Trophoblast cell (in vitro differentiated cells and primary cell): Measurements from ENCODE around the gene SP5.

Experiments used
- DNase-seq, 2 donors: peaks; one replicate each; pipeline ENCODE4 v3.0.0-alpha.2; 2016
- H2AFZ ChIP-seq: 2 replicates; pipeline ENCODE4 v1.6.1; 2013; ENCODE audit warnings: low read length, moderate library complexity, mild to moderate bottlenecking; ENCODE audit not compliant: insufficient read depth, poor library complexity
- H2AK5ac ChIP-seq: 2 replicates; pipeline ENCODE4 v1.6.1; 2013; ENCODE audit warnings: mild to moderate bottlenecking, low read length
- H2BK120ac ChIP-seq: 2 replicates; pipeline ENCODE4 v1.6.1; 2013; ENCODE audit warnings: low read length, mild to moderate bottlenecking, moderate library complexity; ENCODE audit not compliant: insufficient read depth, poor library complexity
- H2BK12ac ChIP-seq: 2 replicates; pipeline ENCODE4 v1.6.1; 2013; ENCODE audit warnings: mild to moderate bottlenecking, low read length, moderate library complexity
- H2BK5ac ChIP-seq: 2 replicates; pipeline ENCODE4 v1.6.1; 2013; ENCODE audit warnings: low read length, low read depth, moderate library complexity, mild to moderate bottlenecking; ENCODE audit not compliant: poor library complexity
- H3K14ac ChIP-seq: 2 replicates; pipeline ENCODE4 v1.6.1; 2013; ENCODE audit warnings: mild to moderate bottlenecking, low read length
- H3K18ac ChIP-seq: 2 replicates; pipeline ENCODE4 v1.6.1; 2013; ENCODE audit warnings: mild to moderate bottlenecking, low read length
- H3K23ac ChIP-seq: 2 replicates; pipeline ENCODE4 v1.6.1; 2013; ENCODE audit warnings: low read length
- H3K27ac ChIP-seq: 2 replicates; pipeline ENCODE4 v1.5.1; 2013; ENCODE audit warnings: low read depth, mild to moderate bottlenecking, inconsistent platforms, low read length, moderate library complexity
- H3K27me3 ChIP-seq: 2 replicates; pipeline ENCODE4 v1.6.1; 2013; ENCODE audit warnings: inconsistent platforms, mild to moderate bottlenecking, low read length, moderate library complexity; ENCODE audit not compliant: insufficient read depth
- H3K36me3 ChIP-seq, 2 experiments: 1 replicate in 1 of 2; 2 replicates in 1 of 2; pipeline ENCODE4 v1.6.1; 2013; ENCODE audit warnings: low read length in 2 of 2, mild to moderate bottlenecking in 2 of 2, moderate library complexity in 1 of 2; ENCODE audit not compliant: insufficient read depth in 2 of 2, control insufficient read depth in 1 of 2
- H3K4ac ChIP-seq: 2 replicates; pipeline ENCODE4 v1.6.1; 2013; ENCODE audit warnings: low read depth, mild to moderate bottlenecking, low read length, moderate library complexity
- H3K4me1 ChIP-seq, 2 experiments: 1 replicate in 1 of 2; 2 replicates in 1 of 2; pipeline ENCODE4 v1.6.1; 2013; ENCODE audit warnings: low read length in 2 of 2, mild to moderate bottlenecking in 2 of 2, moderate library complexity in 1 of 2; ENCODE audit not compliant: insufficient read depth in 2 of 2, control insufficient read depth in 1 of 2
- H3K4me2 ChIP-seq: 2 replicates; pipeline ENCODE4 v1.6.1; 2013; ENCODE audit warnings: inconsistent platforms, mild to moderate bottlenecking, low read length, moderate library complexity
- H3K4me3 ChIP-seq: 2 replicates; pipeline ENCODE4 v1.5.1; 2013; ENCODE audit warnings: mild to moderate bottlenecking, low read depth, low read length, inconsistent platforms
- H3K79me1 ChIP-seq: one replicate; pipeline ENCODE4 v1.6.1; 2013; ENCODE audit warnings: low read length
- H3K79me2 ChIP-seq: 2 replicates; pipeline ENCODE4 v1.6.1; 2013; ENCODE audit warnings: low read length, mild to moderate bottlenecking; ENCODE audit not compliant: control insufficient read depth, insufficient read depth, poor library complexity
- H3K9ac ChIP-seq: 2 replicates; pipeline ENCODE4 v1.6.1; 2013; ENCODE audit warnings: mild to moderate bottlenecking, low read length
- H3K9me3 ChIP-seq: 2 replicates; pipeline ENCODE4 v1.6.1; 2013; ENCODE audit warnings: low read depth, mild to moderate bottlenecking, control low read depth, inconsistent platforms, low read length; ENCODE audit not compliant: insufficient read depth
- H4K12ac ChIP-seq: 2 replicates; pipeline ENCODE4 v1.6.1; 2013; ENCODE audit warnings: low read depth, mild to moderate bottlenecking, low read length, moderate library complexity
- H4K8ac ChIP-seq: 2 replicates; pipeline ENCODE4 v1.6.1; 2013; ENCODE audit warnings: low read depth, mild to moderate bottlenecking, low read length, moderate library complexity
- H4K91ac ChIP-seq: one replicate; pipeline ENCODE4 v1.6.1; 2013; ENCODE audit warnings: low read depth, mild to moderate bottlenecking, low read length, moderate library complexity
- WGBS: extraction: QIAGEN DNeasy Blood & Tissue Kit; methylation state at CpG from one replicate; pipeline ENCODE4 v1.1.7; 2013; ENCODE audit warnings: missing lambda C conversion rate; ENCODE audit not compliant: insufficient read length, insufficient coverage; ENCODE audit errors: extremely low coverage; 5-methylcytosine and 5-hydroxymethylcytosine counted together

Gene SP5

DNA sequence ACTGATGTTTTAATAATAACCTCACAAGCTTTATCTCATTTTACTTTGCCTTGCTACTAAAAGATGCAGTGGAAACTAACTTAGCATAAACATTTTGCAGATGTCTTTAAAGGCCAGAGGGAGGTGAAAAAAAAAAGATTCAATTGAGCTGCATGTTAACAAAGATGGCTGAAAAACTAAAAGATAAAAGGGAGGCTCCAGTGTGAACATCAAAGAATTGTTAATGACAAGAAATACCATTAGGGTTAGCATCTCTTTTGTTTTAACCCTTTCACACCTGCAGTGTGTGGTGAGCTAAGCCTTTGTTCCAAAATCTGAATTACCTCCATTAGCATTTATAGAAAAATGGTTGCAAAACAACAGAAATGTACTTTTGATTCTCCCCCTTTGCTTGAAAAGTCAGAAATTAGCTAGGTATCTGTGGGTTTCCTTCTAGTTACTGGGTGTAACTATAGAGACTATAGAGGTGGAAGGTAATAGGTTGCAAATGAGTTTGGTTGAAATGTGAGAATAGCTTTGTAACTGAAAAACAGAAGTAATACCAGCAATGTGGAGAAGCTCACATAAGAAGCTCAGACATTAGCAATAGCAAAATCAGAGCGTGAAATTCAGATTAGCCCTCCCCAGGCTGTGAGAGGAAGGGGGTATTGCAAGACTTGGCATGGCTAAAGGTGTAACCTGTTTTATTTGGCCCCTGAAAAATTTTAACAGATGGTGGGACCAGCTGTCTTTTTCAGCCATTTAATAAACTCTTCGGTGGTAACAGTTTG lies 34.8 kb upstream of the SP5 start:
- Histone ChIP-seq H2BK5ac (no peak overlapping the region), H3K27ac (no peak overlapping the region), H3K79me1 (no peaks in the 10 kb centered on the region), H4K91ac (no peak overlapping the region), H4K8ac (no peak overlapping the region), H3K9me3 (no peaks in the 10 kb centered on the region), H2AFZ (no peak overlapping the region), H3K27me3 (no peaks in the 10 kb centered on the region), H2AK5ac (no peak overlapping the region), H3K36me3 (no peaks in the 10 kb centered on the region), H3K14ac (no peak overlapping the region), H3K23ac (no peak overlapping the region), H3K9ac (no peak overlapping the region), H3K18ac (no peak overlapping the region), H3K4ac (no peak overlapping the region), H3K4me3 (no peak overlapping the region), H2BK12ac (no peak overlapping the region), H4K12ac (no peak overlapping the region), H3K4me1 (no peaks in the 10 kb centered on the region), H3K4me2 (no peak overlapping the region), H3K79me2 (no peaks in the 10 kb centered on the region), H2BK120ac (no peak overlapping the region)
- WGBS: no CpG with 5 or more reads among the region's 2 CpGs
- DNase-seq: no peak

DNA sequence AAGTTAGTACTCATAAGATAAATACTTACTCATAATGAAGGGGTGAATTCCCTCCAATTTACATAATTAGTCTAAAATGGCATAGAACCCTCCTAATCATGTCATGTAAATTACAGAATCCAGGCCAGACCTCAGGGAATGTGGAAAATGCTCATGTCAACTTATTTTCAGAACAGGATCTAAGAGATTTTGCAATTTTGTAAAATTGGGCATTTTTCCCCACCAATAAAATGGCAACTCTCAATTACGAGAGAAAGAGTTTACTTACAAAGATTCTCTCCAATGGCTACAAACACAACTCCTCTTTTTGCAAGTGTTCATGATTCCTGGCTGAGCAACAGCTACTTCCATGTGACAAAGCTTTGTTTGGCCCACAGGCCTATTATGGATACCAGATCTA lies 33.8 kb upstream of the SP5 start:
- H2BK12ac ChIP-seq: no peak overlapping the region
- no peak overlapping the region for H2AK5ac ChIP-seq
- no peak overlapping the region for H4K12ac ChIP-seq
- H3K79me1 ChIP-seq: no peaks in the 10 kb centered on the region
- no peak overlapping the region for H3K18ac ChIP-seq
- H4K8ac ChIP-seq: no peak overlapping the region
- H3K9ac ChIP-seq: no peak overlapping the region
- no peaks in the 10 kb centered on the region for H3K4me1 ChIP-seq
- H2BK120ac ChIP-seq: no peak overlapping the region
- no peaks in the 10 kb centered on the region for H3K27me3 ChIP-seq
- H3K79me2 ChIP-seq: no peaks in the 10 kb centered on the region
- no peak overlapping the region for H3K4ac ChIP-seq
- no peak overlapping the region for H4K91ac ChIP-seq
- no peak overlapping the region for H3K4me2 ChIP-seq
- DNase-seq: no peak
- H3K23ac ChIP-seq: no peak overlapping the region
- WGBS: no CpG with 5 or more reads among the region's 1 CpG
- H3K9me3 ChIP-seq: no peaks in the 10 kb centered on the region
- no peak overlapping the region for H3K14ac ChIP-seq
- H2BK5ac ChIP-seq: no peak overlapping the region
- H3K27ac ChIP-seq: no peak overlapping the region
- H3K4me3 ChIP-seq: no peak overlapping the region
- H3K36me3 ChIP-seq: no peaks in the 10 kb centered on the region
- no peak overlapping the region for H2AFZ ChIP-seq

DNA sequence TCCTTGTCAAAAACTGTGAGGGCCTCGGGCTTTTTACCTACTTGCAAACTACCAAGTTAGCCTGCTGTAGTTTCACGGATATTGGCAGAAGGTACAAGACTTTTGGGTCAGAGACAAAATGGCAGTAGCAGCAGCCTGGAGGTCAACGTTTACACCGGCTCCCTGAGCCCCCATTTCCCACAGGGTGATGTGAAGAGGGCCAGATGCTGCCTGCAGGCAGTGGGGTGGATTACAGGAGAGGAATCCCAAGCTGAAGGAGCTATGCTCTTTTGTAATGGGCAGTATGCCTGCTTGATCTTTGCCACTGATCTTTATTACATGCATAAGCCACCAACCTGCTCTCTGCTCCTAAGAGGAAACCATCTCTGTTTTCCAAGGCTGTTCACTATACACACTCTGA lies 29.5 kb upstream of the SP5 start:
- no peak overlapping the region for H3K4me3 ChIP-seq
- no peak overlapping the region for H3K23ac ChIP-seq
- no peak overlapping the region for H2BK12ac ChIP-seq
- no CpG with 5 or more reads among the region's 4 CpGs for WGBS
- no peaks in the 10 kb centered on the region for H3K9me3 ChIP-seq
- no peak overlapping the region for H3K18ac ChIP-seq
- no peaks in the 10 kb centered on the region for H3K36me3 ChIP-seq
- no peaks in the 10 kb centered on the region for H3K79me2 ChIP-seq
- no peak overlapping the region for H3K14ac ChIP-seq
- peaks cover 0 to 2% of the 10 kb centered on the region in 2 experiments for H3K4me1 ChIP-seq
- no peak overlapping the region for H4K8ac ChIP-seq
- no peak overlapping the region for H2AFZ ChIP-seq
- H2BK120ac ChIP-seq: no peak overlapping the region
- H2AK5ac ChIP-seq: no peak overlapping the region
- no peak overlapping the region for H3K4ac ChIP-seq
- no peak overlapping the region for H4K91ac ChIP-seq
- no peak overlapping the region for H3K4me2 ChIP-seq
- H3K27me3 ChIP-seq: no peaks in the 10 kb centered on the region
- no peak overlapping the region for H2BK5ac ChIP-seq
- DNase-seq: no peak
- H3K79me1 ChIP-seq: no peaks in the 10 kb centered on the region
- H3K9ac ChIP-seq: no peak overlapping the region
- H4K12ac ChIP-seq: no peak overlapping the region
- no peak overlapping the region for H3K27ac ChIP-seq

DNA sequence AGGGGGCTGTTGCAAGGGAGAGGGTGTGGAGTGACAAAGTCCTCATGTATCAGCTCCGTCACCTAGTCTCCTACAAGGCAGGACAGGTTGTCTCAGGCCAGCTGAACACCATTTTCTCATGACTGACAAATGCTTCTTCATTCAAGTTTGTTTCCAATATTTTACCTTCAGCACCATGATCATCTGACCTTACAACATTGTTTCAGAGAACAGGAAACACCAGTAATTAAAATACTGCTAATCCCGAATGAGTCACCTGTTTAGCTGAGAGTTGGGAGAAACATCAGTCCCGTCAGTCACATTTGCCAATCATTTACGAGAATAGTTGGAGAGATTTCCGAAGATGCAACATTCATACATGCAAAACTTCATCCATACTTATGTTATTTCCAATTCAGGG lies 25.7 kb upstream of the SP5 start:
- no peak overlapping the region for H2BK12ac ChIP-seq
- H2AK5ac ChIP-seq: no peak overlapping the region
- no peak overlapping the region for H2AFZ ChIP-seq
- no peak overlapping the region for H2BK5ac ChIP-seq
- H2BK120ac ChIP-seq: no peak overlapping the region
- H3K27ac ChIP-seq: no peak overlapping the region
- no peak overlapping the region for H3K4me2 ChIP-seq
- H3K18ac ChIP-seq: no peak overlapping the region
- no peak overlapping the region for H3K14ac ChIP-seq
- no peak overlapping the region for H4K91ac ChIP-seq
- peaks cover 0 to 2% of the 10 kb centered on the region in 2 experiments for H3K4me1 ChIP-seq
- H3K23ac ChIP-seq: no peak overlapping the region
- no CpG with 5 or more reads among the region's 5 CpGs for WGBS
- H3K9me3 ChIP-seq: no peaks in the 10 kb centered on the region
- no peak overlapping the region for H3K9ac ChIP-seq
- H3K79me2 ChIP-seq: no peaks in the 10 kb centered on the region
- H3K27me3 ChIP-seq: no peaks in the 10 kb centered on the region
- no peak overlapping the region for H4K8ac ChIP-seq
- no peak overlapping the region for H3K4me3 ChIP-seq
- no peak for DNase-seq
- H3K36me3 ChIP-seq: no peaks in the 10 kb centered on the region
- no peaks in the 10 kb centered on the region for H3K79me1 ChIP-seq
- no peak overlapping the region for H4K12ac ChIP-seq
- no peak overlapping the region for H3K4ac ChIP-seq
